Stimulated activated CD4-positive, alpha-beta T cell treated with anti-CD3 and anti-CD28 coated beads, TNF-alpha, amount 100 ng/mL, for 4 hours (primary cell): ENCODE data around the gene RAP2A.

ENCODE experiments used
- DNase-seq, 3 experiments: peaks; one replicate each; pipeline ENCODE4 v3.0.0-alpha.2; 2020; ENCODE audit warnings: low read depth in 3 of 3

RAP2A gene

DNA sequence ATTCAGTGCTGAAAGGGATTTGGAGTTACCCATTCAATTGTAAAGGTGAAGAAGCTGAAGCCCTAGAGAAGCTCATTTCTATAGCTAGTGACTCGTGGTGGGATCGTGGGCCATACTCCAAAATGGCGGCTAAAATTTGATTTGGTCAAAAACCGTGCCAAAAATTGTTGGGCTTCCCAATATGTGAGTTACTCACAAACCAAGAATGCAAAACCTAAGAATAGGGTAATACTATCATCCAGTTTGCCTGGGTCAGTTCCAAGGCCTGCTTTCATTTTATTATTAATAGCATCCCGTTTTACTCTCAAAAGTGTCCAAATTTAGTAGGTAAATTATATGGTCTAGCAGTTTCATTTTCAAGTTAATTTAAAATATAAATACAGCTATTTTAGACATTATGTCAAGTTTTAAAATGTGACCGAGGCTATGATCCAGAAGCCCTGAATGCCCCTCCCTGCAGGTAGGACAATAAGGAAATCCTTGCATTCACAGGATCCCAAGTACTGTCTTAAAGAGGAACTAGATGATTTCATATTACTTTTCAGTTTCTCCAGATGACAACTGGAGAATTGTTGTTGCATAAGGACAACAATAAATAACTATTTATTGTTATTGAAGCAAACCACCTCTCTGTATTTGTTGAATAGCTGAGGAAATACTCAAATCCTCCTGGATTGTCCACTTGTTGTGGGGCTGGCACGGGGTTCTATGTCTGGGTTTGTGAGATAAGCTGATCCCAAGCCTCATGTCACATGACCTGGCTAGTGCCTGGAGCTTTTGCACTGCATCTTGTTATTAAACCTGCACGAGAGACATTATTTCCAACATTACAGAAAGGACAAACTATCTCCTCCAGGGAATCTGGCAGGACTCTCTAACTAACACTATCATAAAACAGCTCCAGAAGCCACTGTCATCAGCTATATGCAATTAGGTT lies 11.6 kb upstream of the RAP2A start:
- DNase-seq, result no peak

DNA sequence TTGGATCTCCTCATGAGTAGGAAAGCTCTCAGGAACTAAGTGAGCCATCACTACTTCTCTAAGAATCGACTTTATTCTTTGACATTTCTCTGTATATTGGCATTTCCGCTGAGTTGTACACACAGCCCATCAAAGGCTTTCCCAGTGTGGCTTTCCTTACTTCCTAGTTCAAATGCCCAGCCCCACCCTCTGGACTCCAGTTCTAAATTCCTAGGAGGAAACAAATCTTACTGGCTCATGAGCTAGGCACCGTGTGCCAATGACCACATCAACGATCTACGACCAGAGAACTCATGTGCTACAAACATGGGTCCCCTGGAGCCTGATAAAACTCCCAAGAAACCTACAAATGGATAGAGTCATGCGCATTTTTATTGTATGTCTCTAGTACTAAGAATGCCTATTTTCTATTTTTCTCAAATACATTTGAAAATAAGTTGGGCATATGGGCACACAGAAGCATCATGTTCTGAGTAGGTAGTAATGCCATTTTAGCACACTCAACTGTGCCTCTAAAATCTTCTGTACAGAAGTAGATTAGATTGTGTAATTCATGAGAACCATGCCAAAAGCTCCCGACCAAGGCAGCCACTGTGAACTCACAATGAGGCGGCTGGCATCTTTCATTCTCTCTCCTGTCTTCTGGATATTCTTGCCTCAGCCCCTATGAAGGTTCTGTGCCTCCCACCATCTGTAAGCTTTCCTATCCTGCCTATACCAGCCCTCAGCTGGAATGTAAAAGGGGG lies 10.5 kb upstream of the RAP2A start:
- no peak for DNase-seq

DNA sequence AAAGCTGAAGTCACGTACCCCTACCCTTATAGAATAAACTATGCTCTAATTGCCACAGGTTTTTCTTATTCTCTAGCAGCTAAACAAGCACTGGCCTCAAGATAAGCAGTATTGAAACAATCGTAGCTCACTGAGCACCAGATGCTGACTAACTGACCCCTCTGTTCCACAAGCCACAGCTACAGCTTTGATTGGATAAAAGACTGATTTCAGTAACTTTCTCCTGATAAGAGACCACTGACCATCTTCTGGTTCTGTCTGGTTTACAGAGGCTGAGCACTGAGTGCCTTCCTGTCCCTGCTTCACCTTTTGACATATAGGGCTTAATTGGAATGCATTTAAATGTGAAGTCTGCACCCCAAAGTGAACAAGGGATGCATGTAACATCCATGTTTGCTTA lies 8.4 kb upstream of the RAP2A start:
- DNase-seq, result no peak

DNA sequence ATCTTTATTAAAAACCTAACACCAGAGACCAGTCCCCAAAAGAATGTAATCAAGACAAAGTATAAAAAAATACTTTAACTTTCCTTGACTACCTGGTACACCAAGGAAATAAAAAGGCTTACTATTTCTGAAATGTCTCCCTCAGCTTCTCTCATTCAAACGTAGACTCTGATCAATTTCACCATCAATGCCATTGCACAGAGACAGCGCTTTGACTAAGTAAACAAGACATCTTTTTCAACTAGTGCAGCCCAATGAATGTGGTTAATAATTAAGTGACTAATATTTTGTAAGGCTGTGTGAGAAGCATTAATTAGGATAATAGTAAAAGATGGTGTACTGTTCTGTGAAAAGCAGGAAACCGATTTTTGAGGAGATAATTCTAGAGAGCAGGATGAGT lies 7.3 kb upstream of the RAP2A start:
- DNase-seq, result no peak

DNA sequence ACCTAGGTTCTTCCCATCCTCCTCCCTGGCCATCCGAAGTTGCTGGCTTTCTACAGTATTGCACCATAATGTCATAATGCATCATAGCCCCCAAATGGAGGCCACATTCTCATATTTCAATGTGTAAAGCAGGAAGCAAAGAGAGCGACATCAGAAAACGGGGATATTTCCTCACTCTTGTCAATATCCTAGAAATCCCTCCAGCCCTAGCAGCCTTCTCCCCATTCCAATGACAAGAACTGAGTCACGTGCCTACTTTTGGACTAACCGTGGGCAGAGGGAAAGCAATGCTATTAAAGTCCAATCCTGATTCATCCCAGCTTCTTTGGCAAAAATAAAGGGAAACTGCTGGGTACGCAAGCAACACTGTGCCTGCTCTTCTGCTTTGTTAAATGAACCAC lies 4.3 kb upstream of the RAP2A start:
- no peak for DNase-seq

DNA sequence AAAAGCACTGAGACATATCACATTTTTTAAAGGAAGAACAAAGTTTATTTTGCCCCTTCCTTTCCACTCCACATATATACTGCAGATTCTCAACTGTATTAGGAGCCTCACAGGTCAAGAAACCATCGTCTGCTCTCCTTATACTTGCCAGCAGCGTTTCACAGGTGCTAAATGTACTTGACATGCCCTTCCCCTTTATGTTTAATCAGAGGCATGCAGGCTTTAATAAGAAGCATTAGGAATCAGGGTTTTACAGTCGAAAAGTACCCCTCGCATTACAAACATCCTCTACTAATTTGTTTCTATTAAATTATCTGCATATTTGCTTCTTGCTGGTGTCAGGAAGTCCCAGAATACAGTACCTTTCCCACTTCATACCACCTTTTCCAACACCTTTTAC lies 3.7 kb upstream of the RAP2A start:
- DNase-seq, result no peak

DNA sequence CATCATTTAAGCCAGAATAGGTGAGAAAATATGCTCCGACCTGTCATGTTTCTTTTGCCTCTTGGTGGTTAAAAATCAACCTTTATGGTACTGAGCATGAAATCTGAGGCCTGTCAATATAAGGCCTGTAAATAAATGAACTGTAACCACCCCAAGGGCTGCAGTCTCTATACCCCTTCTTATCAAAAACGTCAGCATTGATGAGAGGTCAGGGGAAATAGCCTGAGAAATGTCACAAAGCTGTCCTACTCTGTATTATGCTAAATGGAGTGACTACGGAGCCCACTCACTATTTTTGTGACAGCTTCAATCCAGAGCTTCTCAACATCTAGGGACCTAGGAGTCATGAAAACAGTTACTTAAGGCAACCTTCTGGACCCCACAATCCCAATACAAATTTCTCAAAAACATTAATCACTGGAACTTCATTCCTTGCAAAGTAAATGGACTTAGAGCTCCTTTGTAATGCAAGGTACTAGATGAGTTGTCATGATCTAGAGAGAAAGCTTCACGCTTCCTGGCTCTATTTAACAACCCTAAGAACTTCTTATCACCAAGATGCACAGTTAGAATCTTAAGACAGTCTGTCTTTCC lies 2.7 kb upstream of the RAP2A start:
- DNase-seq, result no peak

DNA sequence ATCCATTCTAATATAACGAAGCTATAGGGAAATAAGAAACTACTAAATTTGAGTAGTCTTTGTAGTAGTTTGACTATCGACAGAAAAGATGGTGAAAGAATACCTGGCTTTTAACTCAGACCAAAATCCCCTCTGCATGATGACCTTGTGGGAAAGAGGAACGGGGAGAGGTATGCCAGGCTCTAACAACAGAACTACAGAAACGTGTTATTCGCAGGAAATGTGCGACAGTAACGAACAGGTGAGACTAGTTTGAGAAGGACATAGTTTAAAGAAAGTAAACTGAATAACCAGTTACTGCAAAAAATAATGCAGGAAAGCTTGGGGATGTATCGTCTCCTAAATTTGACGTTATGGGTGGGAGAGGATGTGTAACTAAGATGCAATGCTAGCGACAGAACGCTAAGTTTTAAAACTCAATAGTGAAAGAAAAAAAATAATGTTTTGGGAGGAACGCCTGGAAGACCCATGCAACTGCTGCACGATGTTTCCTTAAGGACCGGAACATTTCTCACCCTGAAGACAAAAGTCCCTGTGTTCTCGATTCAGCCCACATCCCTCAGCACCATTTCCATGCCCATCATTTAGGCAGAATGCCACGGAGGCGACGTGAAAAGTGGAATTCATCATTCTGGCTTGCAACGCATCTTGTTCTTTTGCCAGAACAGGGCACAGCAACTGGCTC lies 1.6 kb upstream of the RAP2A start:
- DNase-seq, result no peak

DNA sequence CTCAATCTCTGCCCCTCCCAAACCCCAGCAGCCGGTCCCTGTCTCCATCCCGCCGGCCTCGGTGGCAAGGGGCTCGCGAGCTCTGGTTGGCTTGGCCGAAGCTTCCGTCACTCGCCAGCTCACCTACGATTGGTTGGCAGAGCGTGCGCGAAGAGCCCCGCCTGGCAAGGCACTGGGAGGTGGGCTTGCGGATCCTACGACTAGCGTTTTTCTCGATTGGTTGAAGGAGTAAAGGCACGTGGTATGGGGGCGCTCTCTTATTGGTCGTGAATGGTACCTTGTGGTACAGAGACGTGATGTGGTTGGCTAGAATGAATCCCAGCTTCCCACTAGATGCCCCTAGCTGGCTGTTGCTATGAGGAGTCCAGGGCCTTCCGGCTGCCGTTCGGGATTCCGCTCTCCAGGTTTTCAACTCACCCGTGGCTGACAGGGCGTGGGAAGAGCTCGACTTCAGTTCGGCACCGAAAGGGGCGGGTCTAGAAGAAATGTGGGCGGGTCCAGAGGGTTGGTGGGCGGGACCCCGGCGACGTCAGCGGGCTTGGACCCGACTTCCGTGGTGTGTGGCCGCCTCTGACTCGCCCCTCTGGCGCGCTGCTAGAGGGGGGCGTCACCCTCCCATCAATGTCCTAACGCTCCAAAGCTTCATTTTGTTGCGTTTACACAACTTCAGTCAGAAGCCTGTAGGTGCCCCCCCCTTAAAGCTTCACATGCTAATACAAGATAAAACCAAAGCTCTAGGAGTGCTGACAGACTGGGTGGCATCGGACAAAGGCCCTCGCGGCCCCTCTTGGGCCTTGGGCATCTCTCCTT lies 847 bp upstream of the RAP2A start:
- DNase-seq, result peak; percentile 95 to 97 (median 96)

DNA sequence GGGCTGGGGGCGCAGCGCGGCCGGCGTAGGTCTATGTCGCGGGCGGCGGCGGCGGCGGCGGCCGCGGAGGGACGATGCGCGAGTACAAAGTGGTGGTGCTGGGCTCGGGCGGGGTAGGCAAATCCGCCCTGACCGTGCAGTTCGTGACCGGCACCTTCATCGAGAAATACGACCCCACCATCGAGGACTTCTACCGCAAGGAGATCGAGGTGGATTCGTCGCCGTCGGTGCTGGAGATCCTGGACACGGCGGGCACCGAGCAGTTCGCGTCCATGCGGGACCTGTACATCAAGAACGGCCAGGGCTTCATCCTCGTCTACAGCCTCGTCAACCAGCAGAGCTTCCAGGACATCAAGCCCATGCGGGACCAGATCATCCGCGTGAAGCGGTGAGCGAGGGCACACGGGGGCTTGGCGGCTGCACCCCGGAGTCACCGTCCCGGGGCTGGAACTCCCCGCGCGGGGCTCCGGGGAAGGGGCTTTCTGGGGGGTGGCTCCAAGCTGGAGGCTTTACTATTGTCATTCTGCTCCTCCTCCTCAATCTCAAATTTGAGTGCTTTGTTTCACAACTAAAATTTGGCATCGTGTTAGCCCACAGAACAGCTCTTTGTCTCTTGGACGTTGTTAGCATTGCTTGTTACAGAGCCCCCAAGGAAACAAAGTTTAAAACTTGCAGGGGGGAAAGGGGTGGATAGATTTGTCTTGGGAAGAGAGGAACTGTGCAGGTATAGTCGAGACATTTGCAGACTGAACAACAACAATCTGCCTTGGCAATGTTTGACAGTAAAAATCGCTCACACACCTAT lies 630 bp downstream of the RAP2A start:
- peak in 2 of 3 experiments; percentile 17 to 18 for DNase-seq

DNA sequence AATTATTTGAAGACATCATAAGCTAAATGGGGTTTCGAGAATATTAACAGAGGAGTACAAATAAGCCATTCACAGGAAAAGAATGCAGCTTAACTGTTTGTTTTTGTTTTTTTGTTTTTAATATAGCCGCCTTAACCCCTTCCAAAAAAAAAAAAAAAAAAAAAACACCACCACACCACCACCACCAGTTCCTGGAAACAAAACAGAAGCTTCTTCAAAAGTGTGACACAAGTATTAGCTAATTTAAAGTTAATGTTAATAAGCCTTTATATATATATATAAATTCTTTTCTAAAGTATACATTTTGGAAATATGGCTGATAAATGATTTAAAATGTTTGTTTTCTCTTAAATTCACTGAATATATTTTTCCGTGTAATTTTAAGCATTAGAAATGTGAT lies 1.4 kb downstream of the RAP2A start:
- DNase-seq, result no peak

DNA sequence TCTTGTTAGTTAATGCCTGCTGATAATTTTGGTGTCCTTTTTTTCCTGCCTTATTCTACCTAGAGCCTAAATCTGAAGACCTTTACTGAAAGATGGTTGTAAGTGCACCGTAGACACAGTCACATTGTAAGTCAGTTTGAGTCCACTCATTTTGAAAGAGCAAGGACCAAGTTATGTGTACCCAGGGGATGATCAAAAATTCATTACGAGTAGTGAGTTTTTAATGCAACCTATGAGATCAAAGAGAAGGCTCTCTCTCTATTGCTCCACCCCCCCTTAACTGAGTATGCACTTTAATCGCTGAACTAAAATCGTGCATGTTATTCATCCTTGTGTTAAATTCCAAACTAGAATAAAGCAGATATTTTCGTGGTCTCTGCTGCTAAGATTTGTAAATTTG lies 1.8 kb downstream of the RAP2A start:
- no peak for DNase-seq

DNA sequence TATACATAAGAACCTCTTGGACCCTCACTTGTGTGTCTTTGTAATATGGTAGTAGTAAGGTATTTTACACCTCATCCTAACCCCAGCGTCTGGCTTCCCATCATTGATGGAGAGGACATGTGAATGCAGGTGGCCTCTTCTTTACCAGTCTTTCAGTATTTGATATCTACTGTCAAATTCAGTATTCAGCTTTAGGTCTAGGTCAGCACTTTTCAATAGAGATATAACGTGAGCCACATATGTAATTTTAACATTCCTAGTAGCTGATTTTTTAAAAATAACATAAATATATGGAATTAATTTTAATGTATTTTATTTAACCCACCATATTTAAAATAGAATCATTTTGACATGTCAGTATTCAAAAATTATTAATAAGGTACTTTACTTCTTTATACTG lies 2.9 kb downstream of the RAP2A start:
- no peak for DNase-seq

DNA sequence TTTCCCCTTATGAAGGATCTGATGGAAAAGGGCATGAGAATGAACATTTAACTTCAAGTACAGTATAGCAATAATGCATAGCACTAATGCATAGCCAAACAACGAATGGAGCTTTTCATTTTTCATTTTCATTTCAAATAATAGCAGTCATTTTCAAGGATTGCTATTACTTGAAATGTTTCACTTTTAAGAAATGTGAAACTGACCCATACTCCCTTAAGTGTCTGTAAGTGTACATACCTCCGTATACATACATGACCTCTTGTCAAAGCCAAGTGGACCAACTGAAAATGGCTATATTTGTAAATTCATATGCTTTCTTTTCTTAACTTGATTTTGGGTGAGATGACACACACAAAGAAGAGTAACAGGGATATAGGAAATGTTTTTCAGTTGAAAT lies 3.8 kb downstream of the RAP2A start:
- no peak for DNase-seq

DNA sequence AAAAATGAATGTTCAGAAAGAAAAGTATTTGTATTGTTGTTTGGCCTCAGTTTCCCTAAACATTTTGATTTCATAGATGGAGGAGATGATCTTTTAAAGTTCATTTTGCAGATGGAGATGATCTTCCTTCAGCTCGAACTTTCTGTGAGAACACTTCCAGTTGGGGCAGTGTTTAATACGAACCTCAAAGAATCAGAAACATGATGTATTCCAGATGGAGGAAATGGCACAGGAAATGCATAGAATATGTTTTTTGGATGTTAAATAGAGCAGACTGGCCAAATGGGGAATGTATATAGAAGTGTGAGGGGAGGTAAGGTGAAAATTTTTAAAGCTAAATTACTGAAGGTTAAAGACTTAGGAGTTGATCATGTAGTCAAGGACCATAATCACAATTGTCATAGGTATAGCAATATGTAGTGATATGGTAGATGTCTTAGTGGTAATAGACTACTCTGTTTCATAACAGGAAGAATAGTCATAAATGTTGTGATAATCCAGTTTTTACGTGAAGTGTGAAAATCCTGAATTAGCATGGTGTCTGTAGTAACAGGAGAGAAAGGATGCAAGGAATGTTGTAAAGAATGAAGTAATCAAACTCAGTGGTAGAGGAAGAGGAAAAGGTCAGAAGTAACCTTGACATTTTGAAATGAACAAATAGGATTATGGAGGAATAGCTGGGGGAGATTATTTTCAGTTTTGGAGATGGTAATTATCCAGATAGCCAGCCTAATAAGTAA lies 5.1 kb downstream of the RAP2A start:
- DNase-seq, result no peak

DNA sequence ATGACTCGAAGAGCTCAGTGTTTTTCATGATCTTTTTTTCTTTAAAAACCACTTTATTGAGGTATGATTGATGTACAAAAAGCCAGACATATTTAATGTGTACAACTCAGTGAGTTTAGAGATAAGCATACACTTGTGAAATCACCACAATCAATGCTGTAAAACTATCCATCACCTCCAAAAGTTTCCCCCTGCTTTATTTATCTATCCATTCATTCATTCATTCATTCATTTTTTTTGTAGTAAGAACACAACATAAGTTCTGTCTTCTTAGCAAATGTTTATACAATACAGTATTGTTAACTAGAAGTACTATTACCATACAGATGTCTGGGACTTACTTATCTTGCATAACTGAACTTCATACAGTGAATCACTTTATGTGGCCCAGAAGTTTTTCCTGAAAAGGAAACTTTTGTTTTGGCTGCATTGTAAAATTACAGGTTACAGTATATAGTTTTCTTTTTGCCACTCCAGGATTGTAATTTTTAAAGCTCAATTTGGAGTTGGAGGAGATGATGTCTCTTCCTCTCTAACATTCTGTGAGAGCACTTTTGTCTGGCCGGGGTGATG lies 6.7 kb downstream of the RAP2A start:
- no peak for DNase-seq

DNA sequence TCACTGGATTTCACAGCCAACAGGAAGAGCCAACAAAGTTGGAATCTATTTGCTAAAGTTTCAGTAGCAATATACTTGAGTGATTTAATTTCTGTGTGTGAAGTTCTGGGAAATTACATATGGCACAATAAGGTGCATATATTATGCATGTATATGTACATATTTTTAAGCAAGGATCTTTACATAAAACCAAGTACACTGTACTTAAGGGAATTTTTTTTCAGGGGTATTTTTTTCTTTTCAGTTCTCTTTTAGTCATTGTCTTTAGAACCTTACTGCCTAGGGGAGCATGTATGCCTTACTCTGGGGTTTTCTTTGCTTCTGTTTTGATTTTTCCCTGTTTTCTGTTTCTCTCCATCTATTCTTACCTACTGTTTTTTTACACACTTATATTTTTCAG lies 7.4 kb downstream of the RAP2A start:
- no peak for DNase-seq

DNA sequence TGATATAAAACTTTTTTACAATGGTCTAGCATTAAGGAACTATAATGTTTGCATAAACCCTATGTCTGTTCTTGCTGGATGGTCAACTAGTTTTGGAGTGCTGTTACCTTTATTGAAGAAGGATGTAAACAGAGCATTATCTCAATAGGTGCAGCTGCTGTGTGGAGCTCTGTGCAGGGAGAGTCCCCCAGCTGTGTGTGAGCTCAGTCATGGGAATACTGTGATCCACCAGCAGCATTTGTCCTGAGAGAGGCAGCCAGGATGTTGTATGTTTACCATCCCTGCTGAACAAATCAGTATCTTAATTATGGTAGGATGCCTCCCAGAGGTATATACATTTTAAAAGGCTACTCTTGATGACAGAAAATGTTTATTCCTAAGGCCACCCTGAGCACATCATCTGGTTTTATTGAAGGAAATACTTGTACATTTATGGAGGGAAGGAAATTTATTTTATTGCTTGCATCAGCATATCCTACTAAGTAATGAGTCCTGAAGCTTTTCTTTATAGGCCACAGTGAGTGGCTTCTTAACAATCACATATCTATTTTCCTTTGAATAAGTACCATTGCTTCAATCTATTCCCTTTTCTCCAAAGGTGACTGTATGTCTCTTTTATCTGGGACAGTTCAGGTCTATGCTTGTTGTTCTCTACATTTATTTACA lies 11.7 kb downstream of the RAP2A start:
- DNase-seq, result no peak

DNA sequence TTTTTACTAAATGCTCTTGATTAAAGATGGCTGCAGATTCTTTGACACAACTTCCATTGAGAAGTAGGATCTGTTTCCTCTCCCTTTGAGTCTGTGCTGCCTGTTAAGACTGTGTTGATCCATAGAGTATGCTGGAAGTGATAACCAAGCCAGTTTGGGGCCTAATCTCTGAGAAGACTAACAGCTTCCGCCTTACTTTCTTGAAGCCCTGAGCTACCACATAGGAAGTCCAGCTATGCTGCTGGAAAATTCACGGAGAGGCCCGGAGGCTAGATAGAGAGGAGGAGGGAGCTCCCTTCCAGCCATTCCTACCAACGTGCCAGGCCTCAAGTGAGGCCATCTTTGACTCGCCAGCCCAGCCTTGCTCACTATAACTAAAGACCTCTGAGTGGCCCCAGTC lies 12.5 kb downstream of the RAP2A start:
- DNase-seq, result no peak
